GM10266 (cell line): ENCODE results near the gene TBC1D1.

Experiments
- DNase-seq: peaks from one replicate; pipeline ENCODE4 v3.0.0; 2012; ENCODE audit errors: extremely low spot score
- TF ChIP-seq, protein P1 (sequence below): IDR thresholded peaks from 2 replicates; pipeline ENCODE4 v1.5.1; 2012; ENCODE audit warnings: mild to moderate bottlenecking, low read depth; ENCODE audit not compliant: control insufficient read depth, insufficient read depth; ENCODE audit errors: missing control alignments

The TBC1D1 gene

DNA sequence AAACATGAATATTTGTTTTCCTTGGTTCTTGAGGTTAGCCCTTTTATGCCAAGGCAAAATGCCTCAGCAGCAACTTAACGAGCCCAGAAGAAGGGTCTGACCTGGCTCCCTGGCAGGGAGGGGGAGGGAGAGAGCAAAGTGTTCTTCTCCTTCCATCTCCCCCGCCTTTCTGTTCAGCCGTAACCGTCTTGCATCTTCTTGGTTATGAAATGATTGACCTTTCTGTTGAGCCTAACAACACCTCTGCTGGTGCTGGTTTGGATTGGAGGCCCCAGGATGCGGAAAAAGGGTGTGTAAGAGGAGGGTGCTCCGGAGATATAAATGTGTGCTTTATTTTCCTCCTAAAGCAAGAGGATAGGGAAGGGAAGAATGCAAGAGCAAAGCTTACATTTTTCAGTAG is 114.0 kb downstream of the TBC1D1 start:
- no peak for DNase-seq
- TF ChIP-seq, protein P1, sequence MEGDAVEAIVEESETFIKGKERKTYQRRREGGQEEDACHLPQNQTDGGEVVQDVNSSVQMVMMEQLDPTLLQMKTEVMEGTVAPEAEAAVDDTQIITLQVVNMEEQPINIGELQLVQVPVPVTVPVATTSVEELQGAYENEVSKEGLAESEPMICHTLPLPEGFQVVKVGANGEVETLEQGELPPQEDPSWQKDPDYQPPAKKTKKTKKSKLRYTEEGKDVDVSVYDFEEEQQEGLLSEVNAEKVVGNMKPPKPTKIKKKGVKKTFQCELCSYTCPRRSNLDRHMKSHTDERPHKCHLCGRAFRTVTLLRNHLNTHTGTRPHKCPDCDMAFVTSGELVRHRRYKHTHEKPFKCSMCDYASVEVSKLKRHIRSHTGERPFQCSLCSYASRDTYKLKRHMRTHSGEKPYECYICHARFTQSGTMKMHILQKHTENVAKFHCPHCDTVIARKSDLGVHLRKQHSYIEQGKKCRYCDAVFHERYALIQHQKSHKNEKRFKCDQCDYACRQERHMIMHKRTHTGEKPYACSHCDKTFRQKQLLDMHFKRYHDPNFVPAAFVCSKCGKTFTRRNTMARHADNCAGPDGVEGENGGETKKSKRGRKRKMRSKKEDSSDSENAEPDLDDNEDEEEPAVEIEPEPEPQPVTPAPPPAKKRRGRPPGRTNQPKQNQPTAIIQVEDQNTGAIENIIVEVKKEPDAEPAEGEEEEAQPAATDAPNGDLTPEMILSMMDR = no peak

DNA sequence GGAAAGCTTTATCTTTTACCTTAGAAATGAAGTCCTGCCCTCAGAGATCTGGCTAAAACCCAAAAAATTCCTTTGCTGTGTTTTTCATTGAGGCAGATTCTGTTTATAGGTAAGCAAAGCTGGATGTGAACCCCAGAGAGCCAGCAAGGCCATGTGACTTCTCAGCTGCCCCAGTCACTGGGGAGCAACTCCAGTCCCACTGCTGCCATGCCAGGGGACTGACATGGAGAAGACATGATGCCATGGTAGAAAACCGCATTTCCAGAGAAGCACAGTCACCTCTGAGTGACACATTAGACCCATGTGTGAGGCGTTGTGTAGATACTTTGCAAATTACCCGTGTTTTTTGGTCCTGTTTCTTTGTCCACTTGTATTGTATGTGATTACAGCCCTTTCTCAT is 114.8 kb downstream of the TBC1D1 start:
- TF ChIP-seq, protein P1 = no peak
- DNase-seq = no peak

DNA sequence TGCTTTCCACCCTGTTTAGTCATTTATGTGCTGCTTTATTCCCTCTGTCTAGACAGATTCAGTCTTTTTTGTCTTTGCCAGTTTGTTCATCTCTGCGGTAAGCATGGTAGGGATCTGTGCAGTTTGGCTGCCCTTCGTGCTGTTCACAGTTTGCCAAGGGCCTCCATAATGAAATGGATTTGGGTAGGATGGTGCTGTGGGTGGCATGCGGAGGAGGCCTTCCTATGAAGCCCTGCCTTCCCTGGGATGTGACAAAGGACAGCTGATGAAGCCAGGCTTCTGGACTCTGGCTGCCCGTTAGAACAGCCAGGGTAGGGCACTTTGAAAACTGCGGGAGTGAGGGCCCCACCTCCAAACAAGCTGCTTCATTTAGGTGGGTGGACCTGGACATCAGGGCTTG is 116.8 kb downstream of the TBC1D1 start:
- TF ChIP-seq, protein P1 = no peak
- no peak for DNase-seq

DNA sequence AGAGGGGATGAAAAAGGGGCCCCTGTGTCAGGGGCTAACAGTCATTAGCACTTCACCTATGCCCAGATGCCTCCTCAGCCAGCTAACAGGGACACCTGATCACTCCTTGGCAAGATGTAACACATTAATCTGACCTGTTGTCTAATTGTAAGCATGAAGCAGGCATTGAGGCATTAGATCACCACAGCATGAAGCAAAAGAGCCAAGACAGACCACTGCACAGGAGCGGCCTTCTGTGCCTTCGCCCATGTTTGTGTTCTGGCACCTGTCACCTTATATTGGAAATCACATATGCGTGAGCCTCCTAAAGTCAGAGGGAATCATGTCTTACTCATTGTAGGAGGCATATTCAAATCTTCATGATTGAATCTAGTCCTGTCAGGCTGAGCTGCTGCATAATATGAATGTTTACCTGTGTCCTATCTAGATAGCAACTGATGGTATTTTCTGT is 117.7 kb downstream of the TBC1D1 start:
- no peak for DNase-seq
- TF ChIP-seq, protein P1 = no peak

DNA sequence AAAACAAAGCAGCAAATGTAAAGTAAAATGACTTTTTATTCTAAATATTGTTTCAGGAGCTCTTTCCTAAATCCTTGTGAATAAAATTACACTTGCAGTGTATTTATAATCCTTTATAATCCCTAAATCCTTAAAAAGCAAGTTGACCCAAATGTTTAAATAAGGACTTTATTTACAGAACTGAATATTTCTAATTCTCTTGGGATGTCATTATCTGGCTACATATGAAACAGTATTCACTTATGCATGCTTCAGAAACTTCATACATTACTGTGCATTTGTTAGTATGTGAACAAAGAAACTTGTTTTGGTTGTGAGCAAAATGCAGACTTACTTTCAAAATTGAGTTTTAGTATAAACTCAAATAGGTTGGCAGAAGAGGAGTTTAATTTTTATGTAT is 118.5 kb downstream of the TBC1D1 start:
- TF ChIP-seq, protein P1 = no peak
- DNase-seq = no peak

DNA sequence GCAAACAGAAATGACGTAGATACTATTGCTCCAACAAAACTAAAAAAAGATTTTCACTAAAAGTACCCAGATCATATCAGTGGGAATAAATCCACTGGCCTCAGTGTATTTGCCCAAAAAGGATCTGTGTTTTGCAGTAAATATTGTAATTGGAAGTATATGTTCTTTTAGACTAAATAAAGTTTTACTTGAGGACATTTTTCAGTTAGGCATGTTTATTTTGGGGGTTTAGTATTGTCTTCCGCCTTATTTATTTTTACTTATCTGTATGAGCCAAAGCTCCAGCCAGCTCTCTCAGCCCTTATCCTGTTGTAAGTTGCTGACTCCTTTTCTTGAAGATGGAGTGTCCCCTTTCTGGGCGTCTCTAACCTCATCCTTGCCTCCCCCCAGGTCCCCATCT is 119.1 kb downstream of the TBC1D1 start:
- TF ChIP-seq, protein P1 = no peak
- DNase-seq = no peak

DNA sequence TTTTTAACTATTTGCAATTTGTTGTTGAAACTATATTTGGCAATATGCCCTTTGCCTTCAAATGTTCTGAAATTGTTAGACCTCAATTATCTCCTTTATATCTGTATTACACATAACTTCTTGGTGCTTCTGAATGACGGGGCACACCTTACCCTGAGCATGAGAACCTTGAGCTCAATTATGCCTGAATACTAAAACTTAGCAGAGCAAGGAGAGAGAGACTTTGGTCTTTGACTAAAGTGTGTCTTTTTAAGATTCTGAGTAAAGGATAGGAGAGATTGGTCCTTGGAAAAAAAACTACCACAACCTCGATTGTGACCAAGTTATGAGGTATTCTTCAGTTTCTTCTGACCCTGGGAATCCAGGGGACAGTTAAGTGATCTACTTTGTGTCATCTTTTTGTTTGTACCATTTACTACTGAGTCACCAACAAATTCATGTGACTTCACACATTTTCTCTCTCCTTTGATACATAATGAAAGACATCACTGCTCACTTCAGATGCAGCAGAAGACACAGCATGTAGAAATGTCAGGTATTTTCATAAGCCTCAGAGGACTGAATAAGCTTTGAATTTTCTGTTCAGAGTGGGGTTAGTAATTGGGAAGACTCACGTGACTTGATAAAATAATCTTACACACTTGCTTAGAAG is 120.8 kb downstream of the TBC1D1 start:
- DNase-seq = no peak
- TF ChIP-seq, protein P1 = no peak
